Activated T-cell treated with anti-CD3 and anti-CD28 coated beads for 4 hours (primary cell): ENCODE results near the gene ANK2.

Source experiments
- DNase-seq: peaks from one replicate; pipeline ENCODE4 v3.0.0-alpha.2; 2020

Gene ANK2

DNA sequence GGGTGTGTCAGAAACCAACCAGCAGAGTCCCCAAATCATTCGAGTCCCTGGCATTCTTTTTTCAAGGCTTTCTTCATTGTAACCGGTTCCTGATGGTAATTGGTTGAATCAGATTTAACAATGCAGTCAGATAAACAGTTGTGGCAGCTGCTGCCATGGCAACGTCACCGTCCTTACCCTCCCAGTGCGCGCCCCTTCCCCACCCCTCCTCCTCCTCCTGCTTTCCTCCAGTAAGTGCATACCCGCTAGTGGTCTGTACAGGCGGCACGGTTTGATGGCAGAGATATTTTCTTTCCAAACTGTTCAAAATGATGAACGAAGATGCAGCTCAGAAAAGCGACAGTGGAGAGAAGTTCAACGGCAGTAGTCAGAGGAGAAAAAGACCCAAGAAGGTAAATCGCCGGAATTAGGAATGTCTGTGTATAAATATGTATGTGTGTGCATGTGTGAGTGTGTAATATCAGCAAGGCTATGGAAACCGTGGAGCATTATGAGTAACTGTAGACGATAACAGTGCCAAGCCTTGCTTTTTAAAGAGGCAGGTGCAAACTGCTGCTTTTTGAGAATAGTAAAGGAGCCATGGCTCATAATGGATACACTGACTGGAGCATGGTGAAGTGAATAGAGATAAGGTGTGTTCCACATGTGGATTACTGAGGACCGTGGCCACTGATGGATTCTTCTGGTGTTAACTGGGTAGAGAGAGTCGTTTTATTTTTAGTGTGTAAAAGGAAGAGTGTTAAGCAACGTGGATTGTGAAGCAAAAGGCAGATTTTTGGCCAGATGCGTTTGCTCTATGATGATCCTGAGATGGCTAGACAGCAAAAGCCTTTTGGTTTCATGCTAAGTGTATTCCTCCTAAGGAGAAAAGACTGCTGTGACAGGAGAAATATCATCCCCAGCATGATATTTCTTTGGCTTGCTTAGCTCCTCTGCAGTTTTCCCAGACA is at the start of gene ANK2:
TSS of gene ANK2 (plus strand) at position 233 of the 950 bp plus-strand sequence. CDS start at position 309, 76 bp downstream.
- no peak for DNase-seq

DNA sequence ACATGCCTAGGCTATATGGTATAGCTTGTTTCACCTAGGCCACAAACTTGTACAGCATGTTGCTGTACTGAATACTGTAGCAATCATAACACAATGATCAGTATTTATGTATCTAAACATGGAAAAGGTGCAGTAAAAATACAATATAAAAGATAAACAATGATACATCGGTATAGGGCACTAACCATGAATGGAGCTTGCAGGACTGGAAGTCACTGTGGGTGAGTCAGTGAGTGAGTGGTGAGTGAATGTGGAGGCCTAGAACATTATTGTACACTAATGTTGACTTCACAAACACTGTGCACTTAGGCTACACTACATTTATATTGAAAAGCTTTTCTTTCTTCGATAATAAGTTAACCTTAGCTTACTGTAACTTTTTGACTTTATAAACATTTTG is 45.6 kb upstream of the ANK2 start:
- DNase-seq = no peak

DNA sequence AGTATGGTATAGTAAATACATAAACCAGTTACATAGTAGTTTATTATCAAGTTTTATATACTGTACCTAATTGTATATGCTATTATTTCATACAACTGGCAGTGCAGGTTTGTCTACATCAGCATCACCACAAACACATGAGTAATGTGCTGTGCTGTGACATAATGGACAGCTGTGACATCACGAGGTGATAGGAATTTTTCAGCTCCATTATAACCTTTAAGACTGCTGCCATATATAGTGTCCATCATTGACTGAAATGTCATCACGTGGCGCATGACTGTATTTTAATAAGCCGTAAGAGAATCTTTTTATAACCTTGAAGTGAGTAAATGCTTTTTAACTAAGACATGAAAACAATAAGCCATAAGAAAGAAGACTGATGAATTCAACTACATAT is 44.8 kb upstream of the ANK2 start:
- no peak for DNase-seq

DNA sequence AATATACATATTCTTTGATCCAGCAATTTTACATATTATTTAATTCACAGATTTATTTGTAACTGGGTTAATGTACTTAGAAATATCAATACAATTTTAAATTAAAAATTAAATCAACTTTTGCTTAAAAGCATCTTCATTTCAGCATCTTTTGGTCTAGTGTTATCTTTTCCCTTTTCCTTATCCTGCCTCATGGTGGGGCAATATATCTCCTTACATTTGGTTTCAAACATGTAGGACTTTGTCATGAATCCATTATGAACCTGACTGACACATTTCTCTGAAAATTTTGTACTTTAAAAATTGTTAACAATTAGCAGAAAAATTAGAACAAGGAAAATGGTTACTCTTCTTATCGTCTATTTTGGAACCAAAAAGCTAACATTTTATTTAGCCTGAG is 42.8 kb upstream of the ANK2 start:
- no peak for DNase-seq

DNA sequence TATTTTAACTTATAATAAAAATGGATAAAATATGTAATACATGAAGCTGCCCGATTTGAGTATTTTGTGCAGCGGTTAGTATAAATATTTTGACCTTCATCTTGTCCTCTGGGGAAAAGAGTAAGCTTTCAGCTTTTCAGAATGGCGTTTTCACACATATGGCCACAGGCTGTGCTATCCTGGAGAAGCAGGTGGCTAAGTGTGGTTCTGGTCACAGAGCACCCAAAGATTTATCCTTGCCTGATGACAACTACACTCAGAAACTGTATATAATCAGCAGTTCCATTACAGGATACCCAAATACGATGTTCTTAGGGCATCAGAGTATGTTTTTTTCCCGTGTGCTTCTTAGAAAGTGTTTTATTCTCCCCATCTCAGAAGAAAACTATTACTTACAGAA is 42.3 kb upstream of the ANK2 start:
- DNase-seq = no peak

DNA sequence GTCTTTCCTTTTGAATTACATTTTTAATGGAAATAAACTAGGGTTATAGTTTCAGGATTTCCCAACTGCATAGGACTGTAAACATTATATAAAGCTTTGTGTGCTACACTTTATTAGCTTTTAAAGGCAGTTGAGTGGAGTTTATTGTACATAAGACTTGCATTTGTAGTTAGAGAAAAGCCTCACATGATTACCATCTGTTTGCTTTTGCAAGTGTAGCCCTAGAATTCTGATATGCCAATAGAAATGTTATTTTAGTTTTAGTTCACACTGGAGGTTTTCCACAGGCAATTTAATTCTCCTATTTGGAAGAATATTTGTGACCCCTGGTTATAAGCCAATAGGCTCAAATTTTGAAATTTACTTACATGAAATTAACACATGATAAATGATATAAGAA is 41.3 kb upstream of the ANK2 start:
- DNase-seq = no peak

DNA sequence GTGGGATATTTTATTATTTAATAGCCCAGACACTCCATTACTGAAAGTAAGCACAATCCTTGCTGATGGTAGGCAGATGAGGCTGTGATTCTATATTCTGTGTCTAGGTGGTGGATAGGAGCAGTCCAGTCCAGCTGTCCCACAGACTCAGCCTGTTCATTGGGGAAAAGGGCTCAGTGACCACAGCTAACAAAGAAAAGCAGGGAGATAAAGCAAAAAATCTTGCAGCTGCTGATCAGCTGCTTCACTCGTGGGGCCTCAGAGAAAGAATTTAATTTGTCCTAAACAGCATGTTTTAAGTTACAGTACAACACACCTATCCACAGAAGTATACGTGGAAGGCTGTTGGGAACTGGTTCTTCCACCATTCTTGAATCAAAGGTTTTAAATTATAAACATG is 40.7 kb upstream of the ANK2 start:
- no peak for DNase-seq

DNA sequence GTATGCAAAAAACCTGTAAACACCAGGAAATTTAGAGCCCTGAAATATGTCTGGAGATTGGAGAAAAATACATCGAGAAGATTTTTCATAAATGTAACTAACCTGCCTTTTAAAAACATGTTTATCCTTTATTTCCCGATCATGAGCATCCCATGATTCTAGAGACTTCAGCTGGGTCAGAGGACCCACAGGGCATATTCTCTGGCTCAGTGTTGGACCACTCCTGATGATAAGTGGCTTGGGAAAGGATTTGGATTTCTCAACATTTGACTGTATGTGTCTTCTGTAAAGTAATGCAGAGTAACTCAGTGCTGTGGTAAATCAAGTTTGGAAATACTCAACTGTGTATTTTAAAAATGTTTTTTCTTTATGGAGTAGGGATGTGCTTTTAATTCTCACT is 40.0 kb upstream of the ANK2 start:
- DNase-seq = no peak

DNA sequence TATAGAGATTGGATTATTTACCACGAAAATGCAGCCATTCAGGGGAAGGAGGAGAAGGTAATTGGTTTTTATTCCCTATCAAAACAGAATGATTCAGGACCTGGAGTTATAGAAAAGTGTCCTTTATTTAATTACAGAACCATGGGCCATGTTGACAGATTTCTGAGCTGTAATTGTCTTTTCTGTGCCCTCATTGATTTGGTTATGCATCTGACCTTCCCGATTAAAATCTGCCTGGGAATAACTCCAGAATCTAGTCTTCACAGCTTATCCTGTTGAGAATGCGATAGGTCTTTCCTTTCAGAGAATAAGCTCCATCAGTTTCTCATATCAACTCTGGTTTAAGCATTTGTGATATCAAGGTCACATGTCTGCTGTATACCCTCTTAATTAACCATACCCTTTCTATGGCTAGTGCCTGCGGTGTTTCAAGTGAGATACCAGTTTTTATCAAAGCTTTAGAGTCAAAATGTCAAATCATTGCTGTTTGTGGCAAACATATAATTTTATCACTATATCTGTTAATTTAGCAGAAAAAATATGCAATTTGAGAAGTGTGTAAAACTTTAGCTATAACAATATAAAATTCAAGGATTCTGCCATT is 37.2 kb upstream of the ANK2 start:
- DNase-seq = no peak

DNA sequence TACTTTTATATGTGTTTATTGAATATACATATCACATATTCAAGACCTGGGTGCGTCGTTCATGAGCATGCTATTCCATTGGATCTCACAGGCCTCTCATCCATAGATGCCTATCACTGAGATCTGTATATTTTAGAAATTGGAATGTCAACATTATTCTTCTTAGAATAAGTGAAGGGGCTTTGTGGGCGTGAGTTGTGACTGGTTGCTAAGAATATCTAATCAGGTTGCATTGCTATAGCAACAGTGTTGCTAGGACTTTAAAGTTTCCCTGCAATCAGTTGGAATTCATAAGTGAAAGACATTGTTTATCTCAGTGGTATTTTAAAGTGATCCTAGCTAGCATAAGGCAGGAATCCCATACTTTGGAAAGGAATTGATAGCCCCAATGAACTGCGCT is 36.7 kb upstream of the ANK2 start:
- DNase-seq = no peak

DNA sequence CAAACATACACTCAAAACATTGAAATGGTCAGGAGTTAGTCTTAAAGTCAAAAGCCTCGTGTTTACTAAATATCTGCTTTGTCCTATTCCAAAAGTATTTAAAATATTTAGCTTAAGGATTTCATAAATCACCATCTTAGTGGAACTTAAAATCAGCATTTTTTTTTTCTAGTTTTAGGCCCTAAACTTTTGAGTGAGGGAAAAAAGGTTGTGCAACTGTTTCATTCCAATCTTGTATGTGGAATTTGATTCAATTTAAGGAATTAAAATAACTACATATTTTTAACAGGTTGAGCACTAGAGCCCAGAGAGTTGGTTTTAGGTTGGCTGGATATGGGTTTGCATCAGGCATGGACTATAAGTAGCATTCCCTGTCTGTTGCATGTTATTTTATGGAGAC is 35.7 kb upstream of the ANK2 start:
- DNase-seq = no peak

DNA sequence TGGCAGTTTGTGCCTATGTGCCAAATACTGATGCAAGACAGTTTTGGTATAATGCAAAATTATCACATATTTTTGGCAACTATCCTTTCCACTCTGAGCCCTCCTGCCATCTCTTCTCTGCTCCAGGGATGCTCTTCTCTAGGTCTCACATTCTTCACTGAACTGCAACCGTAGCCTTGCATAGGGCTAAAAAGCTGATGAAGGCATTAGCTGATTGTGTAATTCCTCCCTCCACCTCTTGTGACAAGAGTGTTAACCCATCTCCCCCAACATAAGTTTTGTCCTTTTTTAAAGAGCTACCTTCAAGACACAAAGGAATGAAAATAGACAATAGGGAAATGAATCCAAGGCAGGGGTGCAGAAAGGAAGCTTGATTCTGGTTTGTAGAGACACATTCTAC is 33.1 kb upstream of the ANK2 start:
- no peak for DNase-seq

DNA sequence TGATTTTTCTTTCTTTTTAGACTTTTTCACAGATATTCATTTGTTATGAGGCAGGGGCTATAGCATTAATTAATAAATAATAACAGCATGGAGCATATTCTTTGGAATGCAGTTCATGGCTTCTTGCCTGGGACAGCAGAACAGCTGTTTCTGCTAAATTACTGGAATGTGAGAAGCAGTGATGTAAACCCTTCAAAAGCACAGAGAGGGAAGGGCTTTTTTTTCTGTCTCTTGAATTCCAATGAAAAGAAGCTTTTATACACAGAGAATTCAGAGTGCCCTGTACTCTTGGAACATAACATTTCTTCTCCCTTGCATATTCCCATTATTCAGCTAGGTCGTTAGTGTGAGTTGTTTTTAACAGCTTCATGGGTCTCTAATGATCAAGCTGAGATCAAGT is 28.5 kb upstream of the ANK2 start:
- no peak for DNase-seq

DNA sequence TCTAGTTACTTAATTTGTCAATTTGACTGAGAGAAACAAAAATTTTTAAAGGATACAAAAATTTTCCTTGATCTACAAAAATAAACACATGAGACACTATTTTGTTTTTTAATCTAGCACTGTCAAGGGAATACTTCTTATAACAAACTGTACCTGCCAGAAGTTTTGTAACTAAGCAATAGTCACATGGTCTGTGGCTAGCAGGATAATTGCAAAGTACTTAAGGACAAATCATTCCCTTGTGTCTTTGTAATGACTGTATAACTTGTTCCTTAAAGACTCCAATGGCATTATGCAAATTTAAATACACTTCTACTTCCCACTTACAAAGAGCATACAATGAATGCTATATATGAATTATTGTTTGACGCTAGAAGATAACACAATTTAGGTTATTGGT is 25.1 kb upstream of the ANK2 start:
- no peak for DNase-seq

DNA sequence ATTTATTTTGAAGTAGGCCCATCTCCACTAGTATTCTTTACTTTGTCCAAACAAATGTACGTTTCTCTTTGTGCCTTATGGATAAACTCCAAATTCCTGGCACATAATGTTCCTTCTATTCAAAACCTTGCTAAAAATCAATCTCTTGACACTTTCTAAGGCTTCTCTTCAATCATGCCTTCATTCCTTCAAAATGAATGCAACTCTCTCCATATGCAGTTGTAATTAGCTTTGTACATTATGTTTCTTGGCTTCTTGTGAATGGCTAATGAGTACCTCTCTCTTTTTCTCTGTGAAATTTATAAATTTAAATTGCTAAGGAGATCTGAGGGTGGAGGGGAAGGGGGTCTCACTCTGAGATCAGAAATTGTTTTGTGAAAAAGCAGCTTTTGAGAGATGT is 24.0 kb upstream of the ANK2 start:
- DNase-seq = no peak

DNA sequence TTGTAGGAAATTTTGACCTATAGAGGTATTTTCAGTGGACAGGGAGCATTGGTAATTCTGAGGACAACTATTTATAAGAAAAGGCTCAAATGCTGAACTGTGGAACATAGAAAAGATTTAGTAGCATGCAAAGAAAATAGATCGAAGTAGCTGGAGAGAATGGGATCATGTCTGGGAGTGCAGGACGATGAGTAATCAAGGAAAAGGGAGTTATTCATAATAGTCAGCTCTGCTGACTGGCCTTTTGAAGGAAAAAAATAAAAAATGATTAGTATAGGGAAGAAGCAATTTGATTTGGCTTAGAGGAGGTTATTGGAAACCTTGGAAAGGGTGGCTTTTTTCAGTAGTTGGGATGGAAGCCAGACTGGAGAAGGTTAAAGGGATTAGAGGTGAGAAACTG is 22.9 kb upstream of the ANK2 start:
- DNase-seq = no peak

DNA sequence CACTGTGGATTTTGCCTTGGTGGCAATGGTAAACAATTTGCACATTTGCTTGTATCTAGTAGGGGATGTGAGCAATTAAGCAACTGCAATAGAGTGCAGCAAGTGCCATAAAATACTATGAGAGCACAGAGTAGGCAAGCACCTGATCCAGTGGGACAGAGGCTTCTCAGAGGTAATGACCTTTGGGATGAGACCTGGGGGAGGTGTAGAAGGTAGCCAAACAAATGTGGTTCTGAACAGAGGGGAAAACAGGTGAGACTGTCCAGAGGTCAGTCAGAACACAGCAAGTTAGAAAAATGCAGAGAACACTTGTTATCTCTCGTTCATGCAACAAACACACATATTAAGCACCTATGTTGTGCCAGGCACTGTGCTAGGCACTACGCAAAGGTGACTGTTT is 21.4 kb upstream of the ANK2 start:
- DNase-seq = no peak

DNA sequence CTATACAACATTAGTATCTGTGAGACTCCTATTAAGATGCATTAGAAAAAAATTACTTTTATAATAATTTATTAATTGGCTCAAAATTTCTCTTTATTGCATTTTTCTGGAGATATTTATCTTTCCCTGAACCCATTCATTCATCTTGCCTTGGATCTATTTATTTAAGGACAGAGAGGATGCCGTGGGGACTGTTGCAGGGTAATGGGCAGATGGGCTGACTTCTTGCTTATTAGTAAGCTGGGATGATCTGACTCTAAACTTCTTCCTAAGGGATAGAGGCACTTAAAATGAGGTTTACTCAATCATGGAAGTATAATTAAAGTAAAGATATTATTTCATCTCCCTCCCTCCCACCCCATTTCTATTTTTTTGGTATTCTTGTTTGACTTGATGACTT is 18.2 kb upstream of the ANK2 start:
- no peak for DNase-seq

DNA sequence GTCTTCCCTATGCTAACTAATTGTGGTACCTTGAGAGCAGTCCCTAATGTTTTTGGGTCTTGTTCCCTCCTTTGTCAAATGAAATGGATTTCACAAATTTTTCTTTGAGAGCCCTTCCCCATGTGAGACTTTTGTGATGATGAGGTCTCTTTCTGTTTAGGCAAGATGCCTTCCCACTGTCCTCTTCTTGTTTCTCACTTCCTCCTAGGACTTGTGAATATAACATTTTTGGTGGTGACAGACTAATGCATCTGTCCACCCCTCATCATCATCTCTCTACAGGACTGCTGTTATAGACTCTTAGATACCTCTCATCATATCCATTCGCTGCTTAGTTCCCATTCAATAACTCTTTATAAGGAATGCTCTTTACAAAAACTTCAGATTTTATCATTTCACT is 8.7 kb upstream of the ANK2 start:
- no peak for DNase-seq

DNA sequence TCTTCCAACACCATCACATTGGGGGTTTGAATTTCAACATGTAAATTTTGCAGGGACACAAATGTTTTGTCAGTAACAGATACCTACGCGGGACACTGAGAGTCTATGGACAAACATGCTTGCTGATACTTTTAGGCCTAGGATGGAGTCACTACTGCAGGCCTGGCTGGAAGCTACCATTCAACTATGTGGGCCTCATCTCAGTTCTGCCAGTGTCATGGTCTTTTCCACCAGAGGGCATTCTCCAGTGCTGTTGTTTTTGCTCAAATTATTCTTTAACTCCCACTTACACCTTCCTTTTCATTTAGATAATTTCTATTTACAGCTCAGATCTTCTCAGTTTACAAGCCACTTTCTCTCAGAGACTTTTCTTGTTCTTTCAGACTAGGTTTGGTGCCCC is 7.0 kb upstream of the ANK2 start:
- DNase-seq = no peak

DNA sequence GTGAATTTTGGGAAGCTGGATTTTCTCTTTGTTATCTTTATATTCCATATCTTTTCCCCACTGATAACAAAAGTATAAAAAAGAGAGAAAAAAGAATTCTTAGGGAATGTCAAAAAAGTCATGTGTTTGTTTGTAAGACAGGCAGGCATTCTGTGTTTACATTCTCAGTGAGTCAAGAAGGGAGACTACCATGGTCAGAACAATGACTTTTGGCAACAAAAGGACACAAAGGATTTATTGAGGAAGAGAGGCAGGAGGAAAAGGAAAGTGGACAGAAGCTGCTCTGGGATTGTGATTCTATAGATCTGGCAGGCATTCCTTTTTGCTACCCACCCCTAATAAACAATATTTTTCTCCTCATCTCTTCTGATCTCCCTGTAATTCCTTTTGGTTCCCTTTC is 5.9 kb upstream of the ANK2 start:
- DNase-seq = no peak

DNA sequence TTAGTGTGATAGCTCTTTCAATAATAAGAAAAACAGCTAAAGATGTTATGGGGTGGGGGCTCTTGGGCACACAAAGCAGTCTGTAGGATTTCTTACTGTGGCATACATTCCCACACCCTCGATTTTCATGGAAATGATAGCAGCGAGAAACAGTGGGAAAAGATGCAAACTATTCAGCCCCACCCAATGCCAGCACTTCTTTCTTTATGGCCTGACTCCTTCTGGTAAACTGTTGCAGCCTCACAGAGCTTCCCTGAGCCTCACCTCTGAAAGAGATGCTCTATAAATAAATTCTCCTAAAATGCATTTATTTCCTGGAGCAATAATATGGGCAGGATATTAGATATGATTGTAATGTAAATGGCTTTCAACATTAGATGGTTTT is 910 bp downstream of the ANK2 start:
- DNase-seq = no peak

DNA sequence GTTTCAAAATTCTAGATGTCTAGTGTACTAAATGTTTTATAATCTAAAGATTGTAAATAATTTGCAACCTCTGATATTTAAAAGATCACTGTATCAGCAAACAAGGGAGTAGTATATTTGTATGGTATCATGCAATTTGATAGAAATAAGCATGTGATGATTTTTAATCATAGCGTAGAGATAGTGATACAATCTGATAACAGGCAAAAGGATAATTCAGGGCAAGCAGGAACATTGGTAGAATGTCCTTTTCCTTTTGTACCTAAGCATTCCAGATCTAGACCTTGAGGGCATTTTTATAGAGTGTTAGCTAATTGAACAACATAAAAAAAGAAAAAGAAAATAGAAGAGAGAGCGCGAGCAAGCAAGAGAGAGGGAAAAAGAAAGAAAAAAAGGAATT is 1.4 kb downstream of the ANK2 start:
- DNase-seq = no peak

DNA sequence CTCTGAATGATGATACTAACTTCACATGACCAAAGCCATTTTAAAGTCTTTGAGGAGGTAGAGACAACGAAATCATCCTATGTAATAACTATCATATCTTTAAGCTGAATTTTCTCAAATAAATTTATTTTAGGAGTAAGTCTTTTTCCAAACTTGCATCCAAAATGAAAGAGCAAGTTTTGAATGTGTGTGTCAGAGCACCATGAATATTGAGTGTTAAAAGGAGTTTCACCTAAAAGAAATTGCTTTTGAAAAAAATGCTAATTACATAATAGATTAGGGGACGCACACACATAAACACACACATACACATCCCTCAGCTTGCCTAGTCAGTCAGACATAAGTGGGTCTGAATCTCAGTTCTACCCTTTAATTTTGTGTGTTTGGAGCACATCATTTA is 1.9 kb downstream of the ANK2 start:
- no peak for DNase-seq
